ENCODE results near the gene SIPA1.
A peak's percentile ranks its signal among the peaks of the same experiment; 100 is the strongest.

The SIPA1 gene

DNA sequence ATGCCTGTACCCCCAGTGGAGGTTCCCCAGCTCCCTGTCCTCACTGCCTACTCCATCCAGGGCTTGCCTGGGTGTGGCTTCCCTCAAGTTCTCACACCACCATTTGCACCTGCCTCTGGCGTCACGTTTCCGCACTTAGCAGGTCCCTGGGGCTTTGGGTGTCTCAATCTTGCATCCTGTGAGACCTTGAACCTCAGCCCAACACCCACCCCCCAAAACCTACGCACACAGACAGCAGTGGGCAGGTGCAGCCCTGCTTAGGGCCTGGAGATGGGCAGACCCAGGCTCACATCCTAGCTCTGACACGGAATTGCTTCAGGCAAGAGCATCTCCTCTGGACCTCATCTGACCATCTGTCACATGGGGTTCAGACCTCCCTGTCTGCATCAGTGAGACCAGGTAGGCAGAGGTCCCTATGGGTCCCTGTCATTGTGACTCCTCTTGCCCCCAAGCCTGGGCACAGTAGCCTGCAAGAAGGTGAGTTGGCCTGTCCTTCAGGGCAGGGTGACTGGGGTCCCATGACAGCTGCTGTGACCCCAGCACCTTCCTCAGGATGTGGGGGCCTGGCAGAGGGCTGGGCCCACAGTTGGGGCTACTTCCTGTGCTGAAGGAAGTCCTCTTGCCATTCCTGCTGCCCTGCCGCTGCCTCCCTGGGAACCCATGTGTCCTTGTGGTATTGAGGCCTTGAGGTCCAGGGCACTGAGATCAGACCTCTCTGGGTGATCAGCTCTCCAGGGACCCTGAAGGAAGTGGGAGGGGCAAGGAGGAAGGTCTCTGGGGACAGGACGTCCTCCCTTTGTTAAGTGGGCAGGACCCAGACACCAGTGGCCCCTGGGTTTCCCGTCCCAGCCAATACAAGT lies 2.0 kb downstream of the SIPA1 start:
- DNase-seq: peak in 3 of 10 donors; percentile 10 to 87 (median 16)
- intact Hi-C loops (cut with DNase I): no loop called here

DNA sequence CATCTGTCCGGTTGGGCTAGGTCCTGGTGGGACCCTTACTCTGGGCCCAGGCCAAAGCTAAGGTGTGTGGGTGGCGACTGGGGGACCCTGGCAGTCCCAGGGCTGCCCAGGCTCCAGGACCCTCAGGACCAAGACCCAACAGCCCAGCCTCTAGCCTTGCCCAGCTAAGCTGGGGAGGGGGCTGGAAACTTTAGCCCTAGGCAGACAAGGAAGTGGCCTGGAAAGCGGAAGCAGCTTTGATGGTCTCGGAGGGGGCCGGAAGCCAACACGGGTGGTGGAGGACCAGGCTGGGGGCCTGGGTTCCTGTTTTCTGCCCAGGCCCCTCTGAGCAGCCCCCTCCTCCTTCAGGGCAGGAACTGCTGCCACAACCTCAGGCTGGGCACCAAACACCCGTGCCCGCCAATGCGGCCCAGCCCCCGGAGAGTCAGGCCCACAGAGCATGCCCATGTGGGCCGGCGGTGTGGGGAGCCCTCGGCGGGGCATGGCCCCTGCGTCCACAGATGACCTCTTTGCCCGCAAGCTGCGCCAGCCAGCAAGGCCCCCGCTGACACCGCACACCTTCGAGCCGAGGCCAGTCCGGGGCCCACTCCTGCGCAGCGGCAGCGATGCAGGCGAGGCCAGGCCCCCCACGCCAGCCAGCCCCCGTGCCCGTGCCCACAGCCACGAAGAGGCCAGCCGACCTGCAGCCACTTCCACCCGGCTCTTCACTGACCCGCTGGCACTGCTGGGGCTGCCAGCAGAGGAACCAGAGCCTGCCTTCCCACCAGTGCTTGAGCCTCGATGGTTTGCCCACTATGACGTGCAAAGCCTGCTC lies 2.8 kb downstream of the SIPA1 start:
- intact Hi-C loops (cut with DNase I): no loop called here
- peak in 5 of 10 donors; percentile 17 to 89 (median 46) for DNase-seq

DNA sequence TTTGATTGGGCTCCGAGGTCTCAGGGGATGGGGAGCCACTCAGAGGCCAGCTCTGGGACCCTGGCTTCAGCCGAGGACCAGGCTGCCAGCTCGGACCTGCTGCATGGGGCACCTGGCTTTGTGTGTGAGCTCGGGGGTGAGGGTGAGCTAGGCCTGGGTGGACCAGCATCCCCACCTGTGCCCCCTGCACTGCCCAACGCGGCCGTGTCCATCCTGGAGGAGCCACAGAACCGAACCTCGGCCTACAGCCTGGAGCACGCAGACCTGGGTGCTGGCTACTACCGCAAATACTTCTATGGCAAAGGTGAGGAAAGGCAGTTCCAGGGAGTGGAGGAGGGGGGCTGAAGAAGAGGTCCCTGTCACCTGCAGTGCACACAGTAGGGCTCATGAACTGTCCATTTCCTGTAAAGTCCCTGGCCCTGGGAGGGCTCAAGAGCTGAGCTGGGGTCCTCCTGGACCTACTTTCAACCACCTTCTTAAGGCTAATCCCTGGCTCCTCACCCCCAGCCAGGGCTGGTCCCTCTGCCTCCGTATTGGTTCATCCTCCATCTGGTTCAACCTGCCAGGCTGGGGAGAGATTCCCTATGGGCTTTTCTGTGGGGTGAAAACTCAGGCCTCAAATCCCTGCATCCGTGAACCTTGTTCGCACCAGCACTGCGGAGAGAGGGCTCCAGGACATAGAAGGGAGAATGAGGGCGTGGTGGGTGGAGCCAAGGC lies 3.6 kb downstream of the SIPA1 start:
- DNase-seq: no peak
- intact Hi-C loops (cut with DNase I): no loop called here

DNA sequence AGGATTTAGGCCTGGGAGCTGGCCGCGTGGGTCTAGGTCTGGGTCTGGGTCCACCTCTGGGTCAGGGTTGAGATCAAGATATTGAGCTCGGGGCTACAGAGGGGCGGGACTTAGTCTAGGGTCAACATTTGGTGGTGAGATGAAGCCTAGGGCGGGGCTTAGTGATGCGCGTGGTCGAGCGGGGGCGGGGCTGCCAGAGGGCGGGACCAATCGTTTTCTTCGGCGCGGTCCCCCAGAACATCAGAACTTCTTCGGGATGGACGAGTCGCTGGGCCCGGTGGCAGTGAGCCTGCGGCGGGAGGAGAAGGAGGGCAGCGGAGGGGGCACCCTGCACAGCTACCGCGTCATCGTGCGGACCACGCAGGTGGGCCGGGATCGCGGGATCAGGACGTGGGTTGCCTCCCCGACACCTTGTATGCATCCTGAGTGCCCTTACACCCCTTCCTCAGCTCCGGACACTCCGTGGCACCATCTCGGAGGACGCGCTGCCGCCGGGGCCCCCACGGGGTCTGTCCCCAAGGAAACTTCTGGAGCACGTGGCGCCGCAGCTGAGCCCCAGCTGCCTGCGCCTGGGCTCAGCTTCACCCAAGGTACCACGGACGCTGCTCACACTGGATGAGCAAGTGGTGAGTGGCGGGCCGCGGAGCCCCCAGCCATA lies 4.2 kb downstream of the SIPA1 start:
- no peak for DNase-seq
- intact Hi-C loops (cut with DNase I): no loop called here

DNA sequence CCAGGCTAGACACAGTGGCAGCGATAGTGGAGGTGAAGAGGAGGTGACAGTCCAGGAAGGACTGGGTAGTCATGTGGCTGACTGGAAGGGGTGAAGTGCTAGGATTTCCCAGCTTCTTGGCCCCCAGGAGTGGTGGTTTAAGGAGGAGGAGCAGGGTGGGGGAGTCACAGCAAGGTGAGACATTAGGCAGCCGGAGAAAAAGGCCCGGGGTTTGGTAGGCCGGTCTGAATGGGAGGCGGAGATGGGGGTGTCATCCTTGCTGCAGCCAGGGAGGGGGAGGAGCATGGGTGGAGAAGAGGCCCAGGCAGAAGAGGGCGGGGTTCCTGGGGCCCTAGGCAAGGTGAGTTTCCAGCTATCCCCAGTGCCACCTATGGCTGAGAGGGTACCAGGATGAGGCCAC lies 6.1 kb downstream of the SIPA1 start:
- DNase-seq: no peak
- intact Hi-C loops (cut with DNase I): no loop called here

DNA sequence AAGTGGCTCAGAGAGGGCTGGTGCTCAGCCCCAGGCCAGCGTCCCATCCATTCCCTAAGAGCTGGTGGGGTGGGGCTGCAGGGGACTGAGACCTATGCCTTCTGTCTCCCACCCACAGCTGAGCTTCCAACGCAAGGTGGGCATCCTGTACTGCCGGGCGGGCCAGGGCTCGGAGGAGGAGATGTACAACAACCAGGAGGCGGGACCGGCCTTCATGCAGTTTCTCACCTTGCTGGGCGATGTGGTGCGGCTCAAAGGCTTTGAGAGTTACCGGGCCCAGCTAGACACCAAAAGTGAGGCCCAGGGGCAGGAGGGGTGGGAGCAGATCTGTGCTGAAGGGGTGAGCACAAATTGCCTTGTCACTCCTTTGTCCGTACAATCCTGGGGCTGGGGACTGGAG lies 6.9 kb downstream of the SIPA1 start:
- intact Hi-C loops (cut with DNase I): no loop called here
- DNase-seq: no peak

DNA sequence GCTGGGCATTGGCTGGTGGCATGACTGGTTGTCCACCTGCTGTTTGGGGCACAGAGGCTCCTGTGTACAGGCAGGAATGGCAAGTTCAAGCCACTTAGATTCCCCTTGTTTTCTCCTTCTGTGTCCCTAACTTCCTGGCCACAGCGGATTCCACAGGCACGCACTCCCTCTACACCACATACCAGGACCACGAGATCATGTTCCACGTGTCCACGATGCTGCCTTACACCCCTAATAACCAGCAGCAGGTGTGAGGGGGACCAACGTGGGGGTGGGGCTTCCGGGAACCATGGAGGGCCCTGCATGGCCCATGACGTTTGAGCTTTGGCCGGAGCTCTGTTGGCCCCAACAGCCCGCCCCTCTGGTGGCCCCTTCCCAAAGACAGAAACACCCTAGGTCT lies 7.8 kb downstream of the SIPA1 start:
- no peak for DNase-seq
- intact Hi-C loops (cut with DNase I): no loop called here

DNA sequence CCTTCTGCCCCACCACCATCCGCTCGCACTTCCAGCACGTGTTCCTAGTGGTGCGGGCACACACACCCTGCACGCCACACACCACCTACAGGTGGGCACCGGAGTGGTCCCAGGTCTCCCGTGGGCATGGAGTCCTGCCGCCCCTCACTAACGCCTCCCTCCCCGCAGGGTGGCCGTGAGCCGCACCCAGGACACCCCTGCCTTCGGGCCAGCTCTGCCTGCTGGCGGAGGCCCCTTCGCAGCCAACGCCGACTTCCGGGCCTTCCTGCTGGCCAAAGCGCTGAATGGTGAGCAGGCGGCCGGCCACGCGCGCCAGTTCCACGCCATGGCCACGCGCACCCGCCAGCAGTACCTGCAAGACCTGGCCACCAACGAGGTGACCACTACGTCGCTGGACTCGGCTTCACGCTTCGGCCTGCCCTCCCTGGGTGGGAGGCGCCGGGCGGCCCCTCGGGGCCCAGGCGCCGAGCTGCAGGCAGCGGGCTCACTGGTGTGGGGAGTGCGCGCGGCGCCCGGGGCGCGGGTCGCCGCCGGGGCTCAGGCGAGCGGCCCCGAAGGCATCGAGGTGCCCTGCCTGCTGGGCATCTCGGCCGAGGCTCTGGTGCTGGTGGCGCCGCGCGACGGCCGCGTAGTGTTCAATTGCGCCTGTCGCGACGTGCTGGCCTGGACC lies 8.5 kb downstream of the SIPA1 start:
- no peak for DNase-seq
- intact Hi-C loops (cut with DNase I): no loop called here

DNA sequence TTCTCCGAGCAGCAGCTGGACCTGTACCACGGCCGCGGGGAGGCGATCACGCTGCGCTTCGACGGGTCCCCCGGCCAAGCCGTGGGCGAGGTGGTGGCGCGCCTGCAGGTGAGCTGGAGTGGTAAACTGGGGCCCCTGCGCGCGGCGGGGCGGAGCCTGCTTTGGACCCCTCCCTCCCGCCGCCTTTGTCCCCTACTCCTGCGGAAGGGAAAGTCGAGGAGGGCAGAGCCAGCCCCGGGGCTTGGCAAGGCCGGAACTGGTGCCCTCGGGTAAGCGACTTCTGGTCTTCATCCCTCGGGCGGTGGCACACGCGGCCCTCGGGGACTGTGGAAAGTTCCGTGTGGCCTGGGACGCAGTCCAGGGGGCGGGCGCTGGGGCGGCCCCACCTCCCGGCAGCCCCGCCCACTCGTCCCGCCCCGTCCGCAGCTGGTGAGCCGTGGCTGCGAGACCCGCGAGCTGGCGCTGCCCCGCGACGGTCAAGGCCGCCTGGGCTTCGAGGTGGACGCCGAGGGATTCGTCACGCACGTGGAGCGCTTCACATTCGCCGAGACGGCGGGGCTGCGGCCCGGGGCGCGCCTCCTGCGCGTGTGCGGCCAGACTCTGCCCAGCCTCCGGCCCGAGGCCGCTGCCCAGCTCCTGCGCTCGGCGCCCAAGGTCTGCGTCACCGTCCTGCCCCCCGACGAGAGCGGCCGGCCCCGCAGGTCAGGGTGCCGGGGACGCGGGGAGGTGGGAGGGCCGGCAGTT lies 9.2 kb downstream of the SIPA1 start:
- peak in 5 of 10 donors; percentile 36 to 91 (median 62) for DNase-seq
- intact Hi-C loops (cut with DNase I): no loop called here

DNA sequence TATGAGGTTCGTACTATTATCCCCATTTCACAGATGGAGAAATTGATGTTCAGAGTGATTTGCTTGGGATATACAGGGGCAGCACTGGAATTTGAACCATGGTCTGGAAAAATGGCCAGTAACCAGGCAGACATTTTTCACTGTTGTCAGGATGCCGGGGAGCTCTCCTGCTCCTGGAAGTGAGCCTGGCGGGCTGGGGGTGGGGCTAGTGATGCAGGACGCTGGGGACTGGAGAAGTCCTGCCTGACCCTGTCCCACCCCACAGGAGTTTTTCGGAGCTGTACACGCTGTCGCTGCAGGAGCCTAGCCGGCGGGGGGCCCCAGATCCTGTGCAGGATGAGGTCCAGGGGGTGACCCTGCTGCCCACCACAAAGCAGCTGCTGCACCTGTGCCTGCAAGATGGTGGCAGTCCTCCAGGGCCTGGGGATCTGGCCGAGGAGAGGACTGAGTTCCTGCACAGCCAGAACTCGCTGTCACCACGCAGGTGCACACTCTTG lies 11.1 kb downstream of the SIPA1 start:
- intact Hi-C loops (cut with DNase I): no loop called here
- DNase-seq: peak in 1 of 10 donors; percentile 79

DNA sequence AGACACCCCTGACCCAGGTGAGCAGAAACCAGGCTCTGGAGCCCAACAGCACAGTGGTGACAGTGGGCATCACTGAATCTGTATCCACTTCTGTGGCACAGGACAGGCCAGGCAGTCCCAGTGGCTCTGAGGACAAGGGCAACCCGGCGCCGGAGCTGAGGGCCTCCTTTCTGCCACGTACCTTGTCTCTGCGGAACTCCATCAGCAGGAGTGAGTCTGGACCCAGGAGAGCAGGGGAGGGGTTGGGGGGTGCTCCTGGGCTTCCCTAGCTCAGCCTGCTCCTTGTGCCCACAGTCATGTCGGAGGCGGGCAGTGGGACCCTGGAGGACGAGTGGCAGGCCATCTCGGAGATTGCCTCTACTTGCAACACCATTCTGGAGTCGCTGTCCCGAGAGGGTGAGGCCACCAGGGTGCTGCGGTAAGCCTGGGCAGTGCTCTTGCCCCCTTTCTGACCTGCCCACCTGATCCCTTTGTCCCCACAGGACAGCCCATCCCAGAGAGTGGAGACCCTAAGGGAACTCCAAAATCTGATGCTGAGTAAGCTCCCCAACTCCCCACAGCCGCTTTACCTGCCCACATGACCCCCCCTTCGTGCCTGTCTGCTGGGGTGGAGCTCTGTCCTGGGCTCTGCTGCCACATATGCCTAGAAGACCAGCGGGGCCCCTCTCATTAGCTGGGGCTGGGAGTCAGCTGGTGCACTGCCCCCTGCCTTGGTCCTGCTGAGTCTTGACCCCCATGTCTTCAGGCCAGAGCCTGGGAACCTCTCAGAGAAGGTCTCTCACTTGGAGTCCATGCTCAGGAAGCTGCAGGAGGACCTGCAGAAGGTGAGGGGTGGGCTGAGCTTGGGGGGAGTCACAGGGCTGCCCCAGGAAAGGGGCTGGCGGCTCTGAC lies 12.0 kb downstream of the SIPA1 start:
- peak in 1 of 10 donors; percentile 73 for DNase-seq
- intact Hi-C loops (cut with DNase I): loop anchor here (5.0 kb wide), 1 partner anchor 33 kb away; the partner anchor contains the start of gene PCNX3

DNA sequence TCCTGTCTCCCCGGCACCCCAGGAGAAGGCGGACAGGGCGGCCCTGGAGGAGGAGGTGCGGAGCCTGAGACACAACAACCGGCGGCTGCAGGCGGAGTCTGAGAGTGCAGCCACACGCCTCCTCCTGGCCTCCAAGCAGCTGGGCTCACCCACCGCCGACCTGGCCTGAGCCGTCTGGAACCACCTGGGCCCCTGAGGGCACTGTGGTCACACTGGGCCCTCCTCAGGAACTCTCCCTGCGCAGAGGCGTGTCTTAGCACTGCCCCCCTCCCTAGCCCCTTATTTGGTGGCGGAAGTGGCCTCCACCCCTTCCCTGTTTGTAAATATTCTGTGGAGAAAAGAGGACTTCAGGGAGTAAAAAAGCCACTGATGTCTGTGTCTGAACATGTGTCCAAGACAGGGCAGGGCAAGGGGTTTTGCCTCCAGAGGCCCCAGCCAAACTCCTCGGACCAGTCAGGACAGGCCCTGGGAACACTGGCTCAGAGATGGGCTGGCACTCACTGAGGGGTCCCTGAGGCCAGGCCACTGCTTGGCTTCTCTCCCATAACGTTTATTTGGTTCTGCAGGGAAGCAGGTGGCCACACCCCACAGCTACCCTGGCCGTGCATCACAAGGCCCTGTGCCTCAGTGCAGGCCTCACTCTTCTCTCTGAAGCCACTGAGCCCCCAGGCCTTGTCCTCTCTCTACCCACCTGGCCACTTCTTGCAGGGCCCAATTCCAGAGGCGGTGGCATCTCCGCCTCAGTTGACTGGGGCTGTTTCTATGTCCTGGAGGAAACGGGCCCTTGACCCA lies 12.8 kb downstream of the SIPA1 start:
- intact Hi-C loops (cut with DNase I): loop anchor here (5.0 kb wide), 1 partner anchor 33 kb away; the partner anchor contains the start of gene PCNX3
- peak in 1 of 10 donors; percentile 77 for DNase-seq

DNA sequence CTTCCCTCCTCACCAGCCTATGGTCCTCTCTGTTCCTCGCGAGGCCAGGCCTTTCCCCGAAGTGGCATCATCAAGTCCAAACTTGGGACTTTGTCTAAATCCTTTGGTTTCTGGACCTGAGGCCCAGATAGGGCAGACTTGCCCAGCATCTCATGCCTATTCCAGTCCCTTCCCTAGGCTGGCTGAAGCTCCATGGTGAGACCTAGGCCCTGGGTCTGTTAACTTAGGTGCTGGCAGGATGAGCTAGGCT lies 13.4 kb downstream of the SIPA1 start:
- intact Hi-C loops (cut with DNase I): loop anchor here (5.0 kb wide), 1 partner anchor 34 kb away; the partner anchor contains the start of gene PCNX3
- no peak for DNase-seq

DNA sequence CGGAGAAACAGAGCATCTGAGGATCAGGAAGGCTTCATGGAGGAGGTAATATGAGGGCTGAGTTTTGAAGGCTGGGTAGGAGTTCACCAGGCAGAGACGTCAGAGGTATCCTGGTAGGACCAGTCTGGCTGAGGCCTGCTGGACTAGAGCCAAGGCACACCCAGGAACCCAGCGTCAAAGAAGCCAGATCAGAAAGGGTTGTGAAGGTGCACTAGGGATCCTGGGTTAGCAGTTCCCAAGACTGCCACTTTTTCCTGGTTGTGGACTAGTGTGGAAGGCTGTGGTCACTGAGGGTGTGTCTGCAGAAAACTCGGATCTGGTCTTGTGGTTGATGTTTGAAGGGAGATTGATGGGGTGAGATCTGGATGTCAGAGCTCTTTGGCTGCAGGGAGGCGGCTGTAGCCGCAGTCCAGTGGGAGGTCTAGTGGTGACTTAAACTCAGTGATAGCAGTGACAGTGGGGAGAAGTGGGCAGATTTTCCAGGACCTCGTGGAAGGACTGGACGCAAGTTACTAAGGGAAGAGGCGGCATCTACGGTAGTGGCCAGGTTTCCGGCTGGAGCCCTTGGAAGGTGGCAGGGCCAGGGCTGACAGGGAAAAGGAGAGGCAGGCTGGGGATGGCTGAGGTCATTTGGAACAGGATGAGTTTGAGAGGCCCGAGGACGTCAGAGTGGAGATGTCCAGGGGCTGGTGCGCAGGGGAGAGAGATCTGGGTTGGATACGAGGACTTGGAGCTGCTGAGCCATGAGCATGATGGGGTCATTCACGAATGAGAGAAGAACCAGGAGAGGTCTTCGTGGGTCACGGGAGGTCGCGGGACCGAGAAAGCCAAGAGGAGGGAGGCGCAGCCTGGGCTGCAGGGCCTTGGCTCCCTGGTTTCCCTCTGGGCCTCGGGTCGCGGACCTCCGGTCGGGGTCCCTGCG lies 13.9 kb downstream of the SIPA1 start:
- DNase-seq: peak in 1 of 10 donors; percentile 54
- intact Hi-C loops (cut with DNase I): loop anchor here (5.0 kb wide), 1 partner anchor 35 kb away; the partner anchor contains the start of gene PCNX3

DNA sequence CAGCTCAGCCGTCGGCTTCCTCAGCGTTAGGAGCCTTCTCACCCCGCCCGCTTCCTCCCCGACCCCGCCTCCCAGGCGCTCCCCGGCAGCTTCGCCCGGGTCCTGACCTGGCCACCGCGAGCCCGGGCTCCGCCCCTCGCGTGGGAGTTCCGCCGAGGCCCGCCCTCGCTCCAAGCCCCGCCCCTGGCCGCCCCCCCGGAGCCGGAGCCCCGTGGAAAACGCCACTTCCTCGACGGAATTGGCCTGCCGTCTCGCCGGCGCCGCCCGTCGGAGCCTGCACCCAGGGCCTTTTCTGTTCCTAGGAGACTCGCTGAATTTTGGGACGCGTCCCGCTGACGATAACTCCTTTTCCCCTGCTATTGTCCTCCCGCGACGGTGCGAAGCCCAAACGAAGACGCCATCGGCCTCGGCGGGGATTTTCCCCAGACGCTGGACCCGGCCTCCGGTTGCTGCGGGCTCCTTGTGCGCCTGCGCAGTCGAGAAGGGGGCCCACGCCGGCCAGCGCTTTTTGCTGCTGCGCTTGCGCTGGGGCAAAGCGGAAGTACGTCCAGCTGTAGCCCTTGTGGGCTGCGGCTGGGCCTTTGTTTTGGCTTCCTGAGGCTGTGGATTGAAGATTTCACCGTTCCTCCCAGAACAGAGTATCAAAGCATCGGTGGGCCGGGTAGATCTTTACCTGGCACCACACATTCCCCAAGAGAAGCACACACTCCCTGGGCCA lies 14.8 kb downstream of the SIPA1 start:
- intact Hi-C loops (cut with DNase I): loop anchor here (5.0 kb wide), 1 partner anchor 35 kb away; the partner anchor contains the start of gene PCNX3
- DNase-seq: peak; percentile 83 to 98 (median 88)

All from posterior cingulate gyrus (tissue), 11 donors.